IPS DF 4.7 (cell line): ENCODE data around the gene ZFAND3.
"Not testable (repeated sequence)": the region's sequence is repeated elsewhere in the genome, so short reads cannot be mapped to it uniquely, and the experiment has no call there.

Experiments
- DNase-seq: peaks from one replicate; pipeline ENCODE4 v3.0.0-alpha.2; 2013; ENCODE audit warnings: low spot score; ENCODE audit errors: extremely low read depth

The ZFAND3 gene

DNA sequence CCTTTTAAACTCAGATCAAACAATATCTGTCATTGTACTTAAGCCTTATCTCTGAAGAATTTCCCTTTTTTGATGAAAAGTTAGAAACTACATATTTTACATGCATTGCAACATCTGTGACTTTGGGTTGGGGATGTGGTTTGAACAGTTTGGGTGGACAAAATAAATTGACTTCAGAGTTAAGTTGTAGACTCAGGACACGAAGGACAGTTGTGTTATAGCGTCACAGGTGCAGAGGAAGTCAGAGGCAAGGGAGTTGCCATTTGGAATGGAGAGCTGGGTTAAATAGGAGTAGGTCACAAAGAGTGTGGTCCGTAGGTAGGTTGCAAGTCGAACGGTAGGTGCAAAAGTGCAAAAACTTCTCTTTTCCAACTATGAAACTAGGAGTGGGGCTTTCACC is 46.0 kb downstream of the ZFAND3 start:
- no peak for DNase-seq

DNA sequence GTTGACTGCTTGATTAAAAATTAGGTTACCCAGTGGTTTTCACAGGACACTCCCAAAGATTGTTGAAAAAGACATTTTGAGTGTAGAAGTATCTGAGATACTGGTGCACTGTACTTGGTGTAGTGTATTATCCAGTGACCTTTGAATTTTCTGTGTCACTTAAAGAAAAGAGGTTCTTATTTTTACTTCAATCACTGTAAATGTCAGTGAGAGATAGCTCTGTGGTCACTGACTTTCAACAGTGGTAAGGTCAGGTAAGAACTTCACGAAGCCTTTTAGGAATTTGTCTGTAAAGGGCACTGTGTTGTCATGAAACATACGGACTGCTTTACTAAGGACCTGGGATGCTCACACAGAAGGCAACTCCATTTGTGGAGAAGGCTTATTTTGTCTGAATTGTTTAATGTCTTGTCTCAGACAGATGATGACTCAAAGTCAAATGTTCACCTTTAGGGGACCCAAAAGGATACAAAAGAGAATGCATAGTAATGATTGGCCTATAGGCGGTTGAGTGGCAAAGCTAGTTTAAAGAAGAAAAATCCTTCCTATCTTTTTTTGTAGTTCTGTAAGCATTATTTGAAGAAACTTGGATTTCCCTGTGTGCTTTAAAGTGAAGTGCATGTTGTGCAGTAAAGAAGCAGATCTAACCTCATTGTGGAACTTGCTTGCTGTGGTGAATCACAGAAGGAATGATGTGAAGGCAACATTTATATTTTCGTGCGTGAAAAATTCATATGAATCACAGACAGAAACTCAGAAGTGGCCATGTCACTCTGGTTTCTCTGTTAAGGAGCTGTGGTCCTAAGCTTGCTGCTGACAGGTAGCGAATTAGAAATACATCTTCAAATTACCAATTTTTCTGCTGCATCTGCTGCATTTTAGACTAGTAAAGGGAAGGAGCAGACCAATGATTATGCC is 47.3 kb downstream of the ZFAND3 start:
- DNase-seq, result no peak

DNA sequence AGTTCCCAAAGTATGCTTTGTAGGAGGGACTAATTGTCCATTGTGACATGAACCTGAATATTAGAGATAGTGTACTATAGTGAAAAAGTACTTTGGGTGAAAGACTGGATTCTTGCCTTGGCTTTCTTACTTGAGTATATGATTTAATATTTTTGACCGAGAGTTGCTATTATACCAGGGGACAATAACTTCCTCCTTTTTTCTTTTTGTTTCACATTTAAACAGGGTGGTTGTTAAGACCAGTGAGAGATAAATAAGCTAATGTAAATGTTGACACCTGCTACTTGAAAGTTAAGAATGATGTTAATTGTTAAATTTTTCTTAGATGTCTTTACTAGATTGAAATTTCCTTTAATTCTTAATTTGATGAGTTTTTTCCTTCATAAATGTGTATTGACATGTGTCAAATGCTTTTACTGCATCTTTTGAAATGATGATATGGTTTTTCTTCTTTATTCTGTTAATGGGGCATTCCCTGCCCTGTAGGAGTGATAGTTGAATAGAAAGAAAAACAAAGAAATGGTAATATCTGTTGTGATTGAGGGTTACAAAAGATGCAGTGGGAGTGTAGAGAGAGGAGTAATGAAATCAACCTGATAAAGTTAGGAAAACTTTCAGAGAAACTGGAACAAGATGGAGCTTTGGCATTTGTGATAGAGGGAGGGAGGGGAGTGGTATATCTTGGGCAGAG is 48.4 kb downstream of the ZFAND3 start:
- no peak for DNase-seq

DNA sequence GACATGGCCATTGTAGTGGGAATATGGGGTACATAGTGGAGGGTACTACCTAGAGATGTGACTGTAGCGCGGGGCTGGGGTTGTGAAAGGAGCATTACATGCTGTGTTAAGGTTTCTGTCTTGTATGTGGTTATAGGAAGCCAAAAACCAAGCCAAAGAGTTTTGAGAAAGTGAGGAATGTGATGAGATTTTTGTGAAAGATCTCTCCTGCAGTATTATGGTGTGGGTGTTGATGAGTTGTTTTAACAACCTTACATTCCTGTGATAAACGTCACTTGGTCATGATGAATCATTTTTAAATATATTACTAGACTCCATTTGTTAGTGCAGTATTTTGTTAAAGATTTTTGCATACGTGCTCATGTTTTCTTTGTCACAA is 48.9 kb downstream of the ZFAND3 start:
- DNase-seq, result no peak

DNA sequence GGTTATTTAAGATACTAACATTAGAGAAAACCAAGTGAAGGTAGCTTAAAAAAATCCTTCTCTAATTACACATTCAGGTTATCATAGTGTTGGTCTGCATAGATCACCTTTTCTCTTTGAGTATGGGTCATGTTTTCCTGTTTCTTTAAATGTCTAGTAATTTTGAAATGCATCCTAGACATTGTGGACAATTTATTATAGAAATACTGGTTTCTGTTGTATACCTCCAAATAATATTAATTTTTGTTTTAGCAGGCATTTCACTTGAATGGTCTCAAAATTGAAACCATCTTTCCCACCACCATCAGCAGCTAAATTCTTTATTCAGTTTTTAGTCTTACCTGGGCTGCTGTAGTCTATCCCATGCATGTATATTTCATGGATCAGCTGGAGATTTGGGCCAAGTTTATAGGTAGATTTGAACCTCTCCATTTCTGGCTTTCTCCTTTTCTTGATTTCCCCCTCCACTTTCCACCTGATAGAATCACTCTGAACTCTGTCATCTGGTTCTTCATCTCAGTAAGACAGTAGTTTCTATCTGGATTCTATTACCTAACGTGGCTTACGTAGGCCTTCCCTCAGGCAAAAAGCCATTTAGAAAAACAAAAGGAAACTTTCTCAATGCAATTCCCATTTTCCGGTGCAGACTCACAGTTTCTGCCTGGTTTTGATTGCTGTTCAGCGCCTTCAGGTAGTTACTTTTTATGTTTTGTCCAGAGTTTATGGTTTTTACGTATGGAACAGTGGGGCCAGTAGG is 52.3 kb downstream of the ZFAND3 start:
- DNase-seq, result no peak

DNA sequence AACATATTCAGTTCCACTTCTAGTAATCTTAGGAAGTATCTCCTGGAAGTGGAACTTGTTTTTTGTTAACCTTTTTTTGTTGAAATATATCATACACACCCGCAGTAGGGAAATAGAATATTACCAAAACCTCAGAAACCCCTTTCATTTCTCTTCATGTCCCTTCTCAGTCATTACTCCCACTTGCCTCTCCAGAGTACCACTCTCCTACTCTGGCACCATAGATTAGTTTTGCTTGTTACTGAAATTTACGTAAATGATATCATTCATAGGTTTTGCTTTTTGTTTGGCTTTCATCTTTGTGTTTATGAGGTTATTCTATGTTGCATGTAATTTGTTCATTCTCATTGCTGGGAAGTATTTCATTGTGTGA is 52.8 kb downstream of the ZFAND3 start:
- DNase-seq, result no peak

DNA sequence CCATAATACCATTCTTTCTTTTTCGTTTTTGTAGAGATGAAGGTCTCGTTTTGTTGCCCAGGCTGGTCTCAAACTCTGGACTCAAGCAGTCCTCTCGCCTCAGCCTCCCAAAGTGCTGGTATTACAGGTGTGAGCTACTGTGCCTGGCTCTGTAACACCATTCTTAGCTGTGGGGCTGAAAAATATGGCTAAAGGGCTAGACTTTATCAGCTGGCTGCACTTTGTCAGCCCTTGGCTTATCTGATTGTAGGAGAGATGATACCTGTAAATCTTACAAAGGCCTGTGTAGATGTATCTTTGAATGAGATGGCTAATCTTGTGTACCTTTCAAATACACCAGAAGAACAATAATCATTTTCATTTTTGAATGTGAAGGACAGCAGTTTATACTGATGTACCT is 55.2 kb downstream of the ZFAND3 start:
- DNase-seq, result no peak

DNA sequence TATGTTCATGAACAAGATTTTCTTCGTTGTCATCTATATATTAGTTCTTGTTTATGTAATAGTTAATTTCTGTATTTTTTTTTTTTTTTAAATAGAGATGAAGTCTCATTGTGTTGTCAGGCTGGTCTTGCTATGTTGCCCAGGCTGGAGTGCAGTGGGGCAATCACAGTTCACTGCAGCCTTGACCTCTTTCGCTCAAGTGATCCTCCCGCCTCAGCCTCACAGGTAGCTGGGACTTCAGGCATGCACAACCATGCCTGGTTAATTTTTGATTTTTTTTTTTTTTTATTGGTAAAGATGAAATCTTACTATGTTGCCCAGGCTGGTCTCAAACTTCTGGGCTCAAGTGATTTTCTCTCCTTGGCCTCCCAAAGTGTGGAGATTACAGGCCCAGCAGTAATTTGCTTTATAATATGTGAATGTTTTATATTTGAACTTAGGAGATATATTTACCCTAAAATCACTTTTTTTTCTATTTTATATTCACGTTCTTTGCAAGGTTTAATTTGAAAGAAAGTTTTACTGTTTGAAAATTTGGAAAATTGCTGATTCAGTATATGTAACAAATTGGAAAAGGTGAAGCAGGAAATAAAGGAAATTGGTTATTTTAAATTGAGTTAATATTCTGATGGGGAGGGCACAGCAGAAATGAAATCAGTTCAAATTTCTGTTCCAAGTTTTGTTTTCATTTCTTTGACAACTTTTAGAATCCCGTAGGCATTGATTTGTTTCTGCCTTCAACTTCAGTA is 56.2 kb downstream of the ZFAND3 start:
- DNase-seq, result no peak

DNA sequence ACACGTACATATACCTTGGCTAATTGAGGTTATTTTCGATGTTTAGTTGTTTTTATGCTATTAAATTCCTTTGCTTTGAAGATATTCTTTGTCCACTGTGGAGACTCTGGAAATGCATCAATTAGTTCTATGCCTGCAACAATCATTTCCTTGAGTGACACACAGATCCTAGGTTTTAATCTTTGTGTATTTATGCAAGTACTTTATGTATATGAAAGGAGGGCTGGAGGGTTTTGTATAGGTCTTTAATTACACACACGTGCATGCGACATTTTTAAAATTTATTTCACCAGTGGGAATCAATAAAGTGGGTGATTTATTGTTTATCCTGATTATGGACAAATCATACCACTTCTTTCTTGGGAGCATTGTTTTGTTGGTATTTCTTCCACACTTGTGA is 57.3 kb downstream of the ZFAND3 start:
- DNase-seq, result no peak

DNA sequence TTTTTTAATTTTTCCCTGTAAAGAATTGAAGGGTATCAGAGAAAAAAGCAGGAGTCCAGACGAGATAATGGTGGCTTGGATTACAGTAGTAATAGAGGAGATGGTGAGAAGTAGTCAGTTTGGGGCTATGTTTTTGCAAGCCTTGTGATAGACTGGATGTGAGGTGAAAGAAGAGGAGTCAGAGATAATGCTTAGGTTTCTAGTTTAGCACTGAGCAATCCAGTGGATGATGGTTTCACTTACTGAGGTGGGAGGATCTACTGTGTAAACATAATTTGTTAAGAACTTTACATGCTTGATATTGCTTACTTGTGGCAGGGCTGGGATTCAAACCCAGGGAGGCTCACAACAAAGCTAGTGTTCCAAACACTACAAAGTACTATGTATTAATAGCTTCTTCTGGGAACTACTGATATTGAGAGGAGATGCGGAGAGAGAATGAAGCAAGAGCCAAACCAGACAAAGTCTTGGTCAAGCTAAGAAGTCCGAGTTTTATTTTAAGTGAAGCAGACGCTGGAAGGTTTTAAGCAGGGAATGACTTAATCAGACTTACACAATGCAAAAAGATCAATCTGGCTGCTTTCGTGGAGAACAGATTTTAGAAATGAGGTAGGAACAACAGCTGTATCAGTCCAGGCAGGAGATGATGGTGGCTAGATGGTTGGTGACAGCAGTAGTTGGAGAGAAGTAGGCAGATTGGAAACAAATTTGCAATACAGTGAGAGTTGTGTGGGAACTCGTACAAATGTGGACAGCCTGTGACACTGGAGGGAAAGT is 58.0 kb downstream of the ZFAND3 start:
- no peak for DNase-seq

DNA sequence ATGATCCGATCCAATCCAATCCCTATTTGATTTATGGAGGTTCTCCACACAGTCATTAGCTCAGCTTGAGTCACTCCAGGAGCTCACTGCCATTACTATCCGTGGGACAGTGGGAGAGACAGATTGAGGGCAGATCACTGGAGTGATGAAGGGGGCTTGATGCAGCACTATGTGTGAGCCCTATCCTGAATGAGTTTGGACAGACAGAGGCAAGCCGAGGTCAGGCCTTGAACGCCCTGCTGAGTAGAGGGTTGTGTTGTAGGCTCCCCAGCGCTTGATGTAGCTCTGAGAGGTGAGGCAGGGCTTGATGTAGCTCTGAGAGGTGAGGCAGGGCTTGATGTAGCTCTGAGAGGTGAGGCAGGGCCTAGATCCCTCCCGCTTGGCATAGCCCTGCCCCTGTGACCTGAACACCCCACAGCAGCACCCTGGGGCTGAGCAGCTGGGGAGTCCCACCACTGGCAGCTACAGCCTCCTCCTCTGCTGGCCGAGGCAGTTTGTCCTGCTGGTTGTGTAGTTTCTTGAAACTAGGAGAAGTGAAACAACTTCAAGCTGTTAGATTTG is 58.7 kb downstream of the ZFAND3 start:
- DNase-seq, result no peak

DNA sequence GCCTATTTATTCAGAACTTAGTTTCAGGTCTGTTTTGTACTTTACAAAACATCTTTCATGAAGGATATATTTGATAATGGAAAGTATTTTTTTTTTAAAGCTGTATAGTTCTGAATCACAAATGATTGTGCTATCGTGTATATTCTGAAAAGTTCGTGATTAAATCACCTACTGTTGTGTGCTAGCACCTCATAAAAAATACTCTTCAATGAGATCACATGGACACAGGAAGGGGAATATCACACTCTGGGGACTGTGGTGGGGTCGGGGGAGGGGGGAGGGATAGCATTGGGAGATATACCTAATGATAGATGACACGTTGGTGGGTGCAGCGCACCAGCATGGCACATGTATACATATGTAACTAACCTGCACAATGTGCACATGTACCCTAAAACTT is 61.1 kb downstream of the ZFAND3 start:
- DNase-seq, result not testable (repeated sequence)

DNA sequence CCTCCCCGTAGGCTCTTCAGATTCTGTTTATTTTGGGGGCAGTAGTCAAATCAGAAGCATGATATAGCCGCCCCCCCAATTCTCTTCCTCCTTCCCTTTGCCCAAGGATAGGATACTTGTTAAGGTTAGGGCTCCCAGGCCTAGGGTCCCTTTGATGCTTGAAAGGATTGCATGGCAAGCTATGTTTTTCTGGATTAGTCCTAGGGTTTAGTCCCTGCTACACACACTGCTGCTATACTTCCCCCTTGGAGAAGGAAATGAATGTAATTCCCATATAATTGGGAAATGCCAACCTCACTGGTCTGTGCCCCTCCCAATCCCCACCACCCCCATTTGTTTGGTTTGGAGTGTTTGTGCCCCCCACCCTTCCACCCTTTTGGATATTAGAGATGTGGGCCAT is 62.8 kb downstream of the ZFAND3 start:
- no peak for DNase-seq

DNA sequence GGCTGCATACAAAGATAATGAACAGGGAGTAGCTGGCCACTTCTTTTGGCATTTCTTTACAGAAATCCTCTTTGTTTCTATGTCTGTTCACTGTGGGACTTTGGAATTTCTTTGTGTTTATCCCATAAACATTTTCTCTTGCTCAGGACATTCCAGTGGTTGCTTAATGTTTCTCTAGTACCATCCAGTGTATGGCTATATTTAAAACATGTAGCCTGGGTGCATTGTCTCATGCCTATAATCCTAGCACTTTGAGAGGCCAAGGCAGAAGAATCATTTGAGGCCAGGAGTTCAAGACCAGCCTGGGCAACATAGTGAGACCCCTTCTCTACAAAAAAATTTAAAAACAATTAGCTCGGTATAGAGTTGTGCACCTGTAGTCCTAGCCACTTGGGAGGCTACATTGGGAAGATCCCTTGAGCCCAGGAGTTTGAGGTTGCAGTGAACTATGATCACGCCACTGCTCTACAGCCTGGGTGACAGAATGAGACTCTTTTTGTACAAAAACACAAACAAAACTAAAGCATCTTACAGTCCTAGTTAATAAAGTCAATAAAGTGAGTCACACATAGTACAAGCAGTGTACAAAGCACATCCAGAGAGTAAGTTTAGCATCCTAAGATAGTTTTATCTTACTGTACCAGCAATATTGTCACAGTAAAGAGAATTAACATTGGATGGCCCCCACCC is 63.3 kb downstream of the ZFAND3 start:
- DNase-seq, result no peak

DNA sequence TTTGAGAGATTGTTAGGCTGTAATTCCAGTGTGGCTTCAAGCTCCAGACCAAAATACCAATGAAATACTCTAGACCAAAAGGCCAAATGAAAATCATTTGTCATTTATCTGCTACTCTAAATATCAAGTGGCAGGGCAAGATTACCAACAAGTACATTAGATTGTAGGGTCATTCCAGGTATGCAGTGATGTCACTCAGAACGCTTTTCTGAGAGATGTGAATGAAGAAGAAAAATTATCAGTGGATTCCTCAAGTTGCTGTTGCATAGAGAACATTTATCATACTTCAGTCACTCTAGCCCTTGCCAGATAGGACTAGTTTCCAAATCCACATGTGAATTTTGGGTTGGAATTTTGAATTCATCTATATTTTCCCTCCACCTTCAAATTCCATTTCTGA is 65.0 kb downstream of the ZFAND3 start:
- DNase-seq, result no peak

DNA sequence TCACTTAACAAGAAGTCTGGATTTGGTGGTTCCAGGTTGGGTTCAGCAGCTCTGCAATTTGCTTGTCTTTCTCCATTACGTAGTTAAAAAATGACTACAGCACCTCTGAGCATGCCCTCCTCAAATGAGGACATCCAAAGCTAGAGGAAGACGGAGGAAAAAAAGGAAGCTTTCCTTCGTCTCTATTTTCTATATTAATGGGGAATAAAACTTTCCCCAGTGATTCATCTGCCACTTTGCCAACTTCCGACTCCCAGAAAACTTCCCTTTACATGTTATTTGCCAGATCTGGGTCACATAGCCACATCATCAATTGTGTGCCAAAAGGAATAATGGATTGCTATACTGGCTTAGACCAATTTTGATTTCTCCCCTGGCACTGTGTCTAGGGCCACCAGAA is 69.5 kb downstream of the ZFAND3 start:
- DNase-seq, result no peak

DNA sequence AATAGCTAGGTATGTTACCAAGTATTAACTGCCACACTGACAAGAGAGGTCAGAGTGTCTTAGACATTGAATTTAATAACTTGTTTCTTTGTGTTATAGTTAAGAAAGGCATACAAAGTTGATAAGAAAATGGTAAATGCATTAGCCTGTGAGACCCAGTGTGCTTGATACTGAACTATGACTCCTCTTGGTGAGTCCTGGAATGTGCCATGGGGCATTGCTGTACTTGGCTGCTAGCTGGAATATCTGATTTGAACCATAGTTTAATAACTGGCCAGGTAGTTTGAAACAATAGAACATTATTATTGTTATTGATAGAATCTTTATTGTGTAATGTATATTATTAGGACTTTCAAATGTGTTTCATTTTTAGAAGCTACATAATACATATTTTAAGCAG is 70.0 kb downstream of the ZFAND3 start:
- no peak for DNase-seq

DNA sequence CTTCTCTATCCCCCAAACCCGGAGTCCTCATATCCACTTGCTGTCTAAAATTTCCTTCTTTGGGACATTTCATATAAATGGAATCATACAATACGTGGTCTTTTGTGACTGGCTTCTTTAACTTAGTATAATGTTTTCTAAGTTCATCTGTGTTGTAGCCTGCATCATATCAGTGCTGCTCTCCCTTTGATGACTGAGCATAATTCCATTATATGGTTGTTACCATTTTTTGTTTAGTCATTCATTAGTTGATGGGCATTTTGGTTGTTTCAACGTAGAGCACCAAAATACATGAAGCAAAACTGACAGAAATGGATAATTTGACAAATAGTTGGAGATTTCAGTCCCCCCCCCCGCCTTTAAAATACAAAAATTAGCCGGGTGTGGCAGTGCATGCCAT is 71.5 kb downstream of the ZFAND3 start:
- no peak for DNase-seq

DNA sequence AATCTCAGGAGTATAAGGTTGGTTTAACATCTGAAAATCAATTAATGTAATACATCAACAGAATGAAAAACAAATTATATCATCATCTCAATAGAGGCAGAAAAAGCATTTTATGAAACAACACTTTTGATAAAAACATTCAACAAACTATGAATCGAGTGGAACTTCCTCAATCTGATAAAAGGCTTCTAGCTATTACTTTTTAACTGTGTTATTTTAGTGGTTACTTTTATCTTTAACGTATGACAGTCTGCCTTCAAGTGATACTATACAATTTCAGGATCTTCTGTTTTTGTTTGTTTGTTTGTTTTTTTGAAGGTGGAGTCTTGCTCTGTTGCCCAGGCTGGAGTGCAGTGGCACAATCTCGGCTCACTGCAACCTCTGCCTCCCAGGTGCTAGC is 73.7 kb downstream of the ZFAND3 start:
- DNase-seq, result no peak

DNA sequence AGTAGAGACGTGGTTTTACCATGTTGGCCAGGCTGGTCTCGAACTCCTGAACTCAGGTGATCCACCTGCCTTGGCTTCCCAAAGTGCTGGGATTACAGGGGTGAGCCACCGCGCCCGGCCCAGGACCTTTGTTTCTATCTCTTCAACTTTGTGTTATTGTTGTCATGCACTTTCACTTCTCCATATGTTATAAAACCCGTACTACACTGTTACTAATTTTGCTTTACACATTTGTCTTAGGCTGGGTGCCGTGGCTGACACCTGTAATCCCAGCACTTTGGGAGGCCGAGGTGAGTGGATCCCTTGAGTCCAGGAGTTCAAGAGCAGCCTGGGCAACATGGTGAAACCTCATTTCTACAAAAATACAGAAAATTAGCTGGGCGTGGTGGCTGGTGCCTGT is 74.2 kb downstream of the ZFAND3 start:
- DNase-seq, result not testable (repeated sequence)
